Measurements from ENCODE around the gene CMTM2. TPM values are rescaled to one million over a fixed set of nuclear protein-coding genes. Genes with fewer than 3 reads are reported as not detected.

CMTM2 gene
- total RNA-seq, 1 experiment from 2014 or later: not detected

DNA sequence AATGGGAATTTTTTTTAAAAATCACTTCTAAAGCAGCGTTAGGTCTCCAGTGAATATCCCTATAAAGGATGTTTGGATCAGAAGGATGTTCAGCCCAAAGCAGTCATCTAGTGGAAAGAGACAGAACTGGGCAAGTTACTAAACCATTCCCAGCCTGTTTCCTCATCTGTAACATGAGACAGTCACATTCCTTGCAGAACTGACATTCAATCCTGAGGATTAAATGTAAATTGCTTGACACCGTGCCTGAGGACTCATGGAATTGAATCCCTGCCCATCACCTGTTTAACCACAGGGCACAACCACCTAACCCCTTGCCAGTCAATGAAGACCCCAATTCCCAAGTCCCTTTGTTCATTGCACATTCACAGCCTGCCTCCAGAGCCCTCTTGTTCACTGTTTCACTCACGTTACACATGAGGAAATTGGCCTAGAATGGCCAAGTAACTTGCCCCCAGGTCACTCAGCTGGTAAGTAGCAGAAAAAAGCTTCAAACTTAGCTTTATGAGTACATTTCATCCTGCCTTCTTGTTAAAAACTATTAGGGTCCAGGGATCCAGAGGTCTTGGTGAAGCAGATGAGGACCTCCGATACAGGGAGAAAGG, 1.4 kb downstream of the CMTM2 start:
- TF ChIP-seq SIN3A (IDR thresholded peaks at IDR 0.05; ENCODE audit: borderline replicate concordance, insufficient read depth, low read depth, low read length): no peak
- in situ Hi-C loops (cut with HindIII; ENCODE audit: low pct_unique_long_range_greater_than_20kb, low sequenced_read_pairs) (no loop called here), intact Hi-C loops (cut with micrococcal nuclease; ENCODE audit: unreplicated experiment) (no loop called here)
- DNase-seq (ENCODE audit: low read depth, low spot score): no peak
- CTCF ChIA-PET: no interaction called here
- H3K4me3 ChIP-seq (ENCODE audit: low read depth in 2 of 2, low read length in 2 of 2): no peak overlapping the region
- ATAC-seq: no peak
- POLR2A ChIA-PET: no interaction called here
- no peaks in the 10 kb centered on the region for H3K9me3 ChIP-seq (ENCODE audit: control insufficient read depth, insufficient read depth, low read depth, low read length)
- BruUV-seq (replicated peaks): no TSS peak
- no peaks in the 10 kb centered on the region for H3K27me3 ChIP-seq (ENCODE audit: control insufficient read depth, insufficient read depth, low read length)
- no peaks in the 10 kb centered on the region for H3K36me3 ChIP-seq (ENCODE audit: control insufficient read depth, insufficient read depth, low read length)
- no peaks in the 10 kb centered on the region for H3K4me1 ChIP-seq (ENCODE audit: control insufficient read depth, insufficient read depth, low read length)
- no peak overlapping the region for H3K27ac ChIP-seq (ENCODE audit: low read length)

DNA sequence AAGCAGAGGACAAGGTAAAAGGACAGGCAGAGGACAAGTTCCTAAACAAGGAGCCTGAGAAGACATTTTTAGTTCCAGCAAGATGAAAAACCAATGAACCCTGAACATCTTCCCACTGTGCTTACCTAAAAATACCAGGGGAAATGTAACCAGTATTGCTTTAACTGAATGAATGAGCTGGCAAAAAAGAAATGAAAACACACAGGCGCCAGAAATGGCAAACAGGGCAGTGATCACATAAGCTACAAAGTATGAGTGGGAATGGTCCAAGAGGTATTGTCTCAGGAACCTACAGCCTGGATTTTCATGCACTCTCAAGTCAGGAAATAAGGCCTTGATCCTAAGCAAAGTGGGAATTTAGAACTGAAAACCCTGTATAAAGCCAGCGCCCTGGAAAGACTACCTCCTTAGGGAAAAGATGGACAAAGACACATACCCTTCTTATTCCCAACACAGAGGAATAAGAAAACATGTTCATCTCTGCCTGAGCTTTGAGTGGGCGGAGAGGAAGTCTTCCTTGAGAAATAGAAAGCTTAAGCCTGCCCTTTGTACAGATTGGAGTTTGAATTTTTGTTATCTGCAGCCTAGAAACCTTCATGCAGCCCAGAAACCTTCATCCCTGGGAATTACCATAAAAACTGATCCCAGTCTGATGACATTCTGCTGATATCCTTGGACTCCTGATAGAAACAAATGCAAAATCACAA, 2.1 kb downstream of the CMTM2 start:
- ATAC-seq (no peak), DNase-seq (ENCODE audit: low read depth, low spot score) (no peak)
- TF ChIP-seq, protein P1, sequence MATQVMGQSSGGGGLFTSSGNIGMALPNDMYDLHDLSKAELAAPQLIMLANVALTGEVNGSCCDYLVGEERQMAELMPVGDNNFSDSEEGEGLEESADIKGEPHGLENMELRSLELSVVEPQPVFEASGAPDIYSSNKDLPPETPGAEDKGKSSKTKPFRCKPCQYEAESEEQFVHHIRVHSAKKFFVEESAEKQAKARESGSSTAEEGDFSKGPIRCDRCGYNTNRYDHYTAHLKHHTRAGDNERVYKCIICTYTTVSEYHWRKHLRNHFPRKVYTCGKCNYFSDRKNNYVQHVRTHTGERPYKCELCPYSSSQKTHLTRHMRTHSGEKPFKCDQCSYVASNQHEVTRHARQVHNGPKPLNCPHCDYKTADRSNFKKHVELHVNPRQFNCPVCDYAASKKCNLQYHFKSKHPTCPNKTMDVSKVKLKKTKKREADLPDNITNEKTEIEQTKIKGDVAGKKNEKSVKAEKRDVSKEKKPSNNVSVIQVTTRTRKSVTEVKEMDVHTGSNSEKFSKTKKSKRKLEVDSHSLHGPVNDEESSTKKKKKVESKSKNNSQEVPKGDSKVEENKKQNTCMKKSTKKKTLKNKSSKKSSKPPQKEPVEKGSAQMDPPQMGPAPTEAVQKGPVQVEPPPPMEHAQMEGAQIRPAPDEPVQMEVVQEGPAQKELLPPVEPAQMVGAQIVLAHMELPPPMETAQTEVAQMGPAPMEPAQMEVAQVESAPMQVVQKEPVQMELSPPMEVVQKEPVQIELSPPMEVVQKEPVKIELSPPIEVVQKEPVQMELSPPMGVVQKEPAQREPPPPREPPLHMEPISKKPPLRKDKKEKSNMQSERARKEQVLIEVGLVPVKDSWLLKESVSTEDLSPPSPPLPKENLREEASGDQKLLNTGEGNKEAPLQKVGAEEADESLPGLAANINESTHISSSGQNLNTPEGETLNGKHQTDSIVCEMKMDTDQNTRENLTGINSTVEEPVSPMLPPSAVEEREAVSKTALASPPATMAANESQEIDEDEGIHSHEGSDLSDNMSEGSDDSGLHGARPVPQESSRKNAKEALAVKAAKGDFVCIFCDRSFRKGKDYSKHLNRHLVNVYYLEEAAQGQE (IDR thresholded peaks at IDR 0.05; ENCODE audit: insufficient read depth in 1 of 2, low read depth in 2 of 2, low read length in 1 of 2): no peak
- TF ChIP-seq POLR2AphosphoS5 (IDR thresholded peaks at IDR 0.05; ENCODE audit: low read depth, low read length) (no peak), TCF7L2 (IDR thresholded peaks at IDR 0.05; ENCODE audit: low read depth, low read length) (no peak), SIN3A (IDR thresholded peaks at IDR 0.05; ENCODE audit: borderline replicate concordance, insufficient read depth, low read depth, low read length) (no peak)
- TF ChIP-seq, protein P2, sequence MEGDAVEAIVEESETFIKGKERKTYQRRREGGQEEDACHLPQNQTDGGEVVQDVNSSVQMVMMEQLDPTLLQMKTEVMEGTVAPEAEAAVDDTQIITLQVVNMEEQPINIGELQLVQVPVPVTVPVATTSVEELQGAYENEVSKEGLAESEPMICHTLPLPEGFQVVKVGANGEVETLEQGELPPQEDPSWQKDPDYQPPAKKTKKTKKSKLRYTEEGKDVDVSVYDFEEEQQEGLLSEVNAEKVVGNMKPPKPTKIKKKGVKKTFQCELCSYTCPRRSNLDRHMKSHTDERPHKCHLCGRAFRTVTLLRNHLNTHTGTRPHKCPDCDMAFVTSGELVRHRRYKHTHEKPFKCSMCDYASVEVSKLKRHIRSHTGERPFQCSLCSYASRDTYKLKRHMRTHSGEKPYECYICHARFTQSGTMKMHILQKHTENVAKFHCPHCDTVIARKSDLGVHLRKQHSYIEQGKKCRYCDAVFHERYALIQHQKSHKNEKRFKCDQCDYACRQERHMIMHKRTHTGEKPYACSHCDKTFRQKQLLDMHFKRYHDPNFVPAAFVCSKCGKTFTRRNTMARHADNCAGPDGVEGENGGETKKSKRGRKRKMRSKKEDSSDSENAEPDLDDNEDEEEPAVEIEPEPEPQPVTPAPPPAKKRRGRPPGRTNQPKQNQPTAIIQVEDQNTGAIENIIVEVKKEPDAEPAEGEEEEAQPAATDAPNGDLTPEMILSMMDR (IDR thresholded peaks at IDR 0.05): no peak
- no peak overlapping the region for H3K4me3 ChIP-seq (ENCODE audit: low read depth in 2 of 2, low read length in 2 of 2)
- intact Hi-C loops (cut with micrococcal nuclease; ENCODE audit: unreplicated experiment) (no loop called here), in situ Hi-C loops (cut with HindIII; ENCODE audit: low pct_unique_long_range_greater_than_20kb, low sequenced_read_pairs) (no loop called here)
- no TSS peak for BruUV-seq (replicated peaks)
- no peaks in the 10 kb centered on the region for H3K27me3 ChIP-seq (ENCODE audit: control insufficient read depth, insufficient read depth, low read length)
- no peaks in the 10 kb centered on the region for H3K9me3 ChIP-seq (ENCODE audit: control insufficient read depth, insufficient read depth, low read depth, low read length)
- no peaks in the 10 kb centered on the region for H3K4me1 ChIP-seq (ENCODE audit: control insufficient read depth, insufficient read depth, low read length)
- ChIA-PET POLR2A (no interaction called here), CTCF (no interaction called here)
- H3K36me3 ChIP-seq (ENCODE audit: control insufficient read depth, insufficient read depth, low read length): no peaks in the 10 kb centered on the region
- no peak overlapping the region for H3K27ac ChIP-seq (ENCODE audit: low read length)

Measured in Panc1 (cell line).